G401 (cell line): Measurements from ENCODE around the gene LENG1. TPM values are rescaled to one million over a fixed set of nuclear protein-coding genes. Genes with fewer than 3 reads are reported as not detected.
A peak's percentile ranks its signal among the peaks of the same experiment; 100 is the strongest.
"Not testable (repeated sequence)": the region's sequence is repeated elsewhere in the genome, so short reads cannot be mapped to it uniquely, and the experiment has no call there.

Source experiments
- DNase-seq: peaks from one replicate; pipeline ENCODE4 v3.0.0-alpha.2; 2015; ENCODE audit warnings: low spot score
- in situ Hi-C: cut with HindIII; loops from 2 replicates; pipeline ENCODE4 v1.10.0; 2016; ENCODE audit warnings: low sequenced_read_pairs, mixed read lengths
- total RNA-seq: library from RNA; depleted of rRNA; stranded (reverse); fragments of >200 nt; shearing (Covaris generic); gene quantifications from 2 replicates; pipeline ENCODE4 v1.2.3, GENCODE V29; 2014

Gene LENG1
- total RNA-seq, 1 experiment from 2014 or later, result 7.3 TPM

- in situ Hi-C loops, result no loop called here
- DNase-seq, result peak; percentile 25
Observed at GRCh38 chr19:54191011-54191810, 31.7 kb upstream of the LENG1 start, which contains the start of gene TSEN34. Gene TSEN34 (plus strand): TSS chr19:54191308. CDS start chr19:54191365, 57 bp downstream.

GRCh38 chr19:54190503-54191010, 31.0 kb upstream of the LENG1 start:
- peak; percentile 100 for DNase-seq
- in situ Hi-C loops, result no loop called here

- in situ Hi-C loops, result no loop called here
- DNase-seq, result peak; percentile 100
Observed at GRCh38 chr19:54189735-54190502, 30.4 kb upstream of the LENG1 start.

DNA sequence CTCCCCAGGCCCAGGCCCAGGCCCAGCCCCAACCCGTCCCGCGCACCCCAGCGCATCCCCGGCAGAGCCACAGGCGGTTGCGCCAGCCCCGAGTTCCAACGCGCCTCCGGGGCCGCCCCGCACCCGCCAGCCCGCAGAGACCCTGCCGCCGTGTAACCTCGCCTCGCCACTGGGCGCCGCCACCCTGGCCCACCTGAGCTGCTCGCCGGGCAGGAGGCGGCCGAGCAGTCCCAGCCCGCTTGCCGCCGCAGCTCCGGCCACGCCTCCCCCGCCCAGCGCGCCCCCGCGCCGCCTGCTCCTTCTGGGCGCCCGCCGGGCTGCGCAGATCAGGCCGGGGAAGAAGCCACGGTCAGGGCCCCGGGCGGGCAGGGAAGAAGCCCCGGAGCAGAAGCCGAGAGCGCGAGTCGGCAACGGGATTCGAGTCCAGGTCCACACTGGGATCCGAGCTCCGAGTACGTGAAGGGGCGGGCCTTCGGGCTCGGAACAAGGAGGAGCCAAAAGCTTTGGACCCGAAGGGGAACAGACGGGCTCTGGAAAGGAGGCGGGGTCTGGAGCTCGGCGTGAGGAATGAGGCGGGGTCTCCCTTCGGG, 29.7 kb upstream of the LENG1 start, which contains the start of gene MBOAT7:
MBOAT7 (minus strand) TSS at position 436 of the 590 bp plus-strand sequence. CDS start 1,072 bp downstream, outside the sequence.
- in situ Hi-C loops, result no loop called here
- no peak for DNase-seq

GRCh38 chr19:54188215-54188871, 28.8 kb upstream of the LENG1 start:
- in situ Hi-C loops, result no loop called here
- DNase-seq, result no peak

DNA sequence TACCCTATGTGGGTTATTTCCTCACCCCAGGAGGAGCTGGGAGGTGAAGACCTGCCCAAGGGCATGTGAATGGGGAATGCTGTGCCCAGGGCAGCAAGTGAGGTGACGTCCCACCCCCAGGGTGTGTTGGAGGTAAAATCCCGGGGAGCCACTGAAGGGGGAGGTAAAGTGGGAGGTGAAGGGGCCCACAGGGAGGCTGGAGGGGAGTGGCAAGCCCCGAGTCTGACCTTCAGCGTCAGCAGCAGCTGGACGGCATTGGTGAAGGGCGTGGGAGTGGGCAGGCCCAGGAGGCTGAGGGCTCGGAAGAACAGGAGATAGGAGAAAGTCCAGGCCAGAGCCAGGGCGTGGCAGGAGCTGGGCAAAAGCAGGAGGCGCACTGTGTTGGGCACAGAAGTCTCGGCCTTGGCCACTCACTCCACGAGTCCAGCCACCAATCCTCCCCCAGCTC, 27.4 kb upstream of the LENG1 start:
- DNase-seq, result no peak
- in situ Hi-C loops, result no loop called here

DNA sequence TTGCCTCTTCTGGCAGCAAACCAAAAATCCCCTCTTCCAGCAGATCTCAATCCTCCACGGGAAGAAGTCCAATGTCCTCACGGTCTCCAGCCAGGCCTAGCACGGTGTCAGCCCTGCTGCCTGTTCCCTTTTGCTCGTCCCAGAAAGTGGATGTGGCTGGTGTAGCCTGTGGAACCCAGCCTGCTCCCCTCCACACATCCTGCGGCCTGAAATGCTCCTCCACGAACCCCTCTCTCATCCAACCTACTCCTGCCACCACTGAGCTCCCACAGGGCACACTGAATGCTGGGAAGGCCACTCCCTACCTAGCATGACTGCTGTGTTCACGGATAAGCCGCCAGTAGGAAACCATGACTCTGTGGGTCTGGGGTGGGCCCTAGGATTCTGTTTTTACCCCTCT, 26.8 kb upstream of the LENG1 start:
- in situ Hi-C loops, result no loop called here
- no peak for DNase-seq

DNA sequence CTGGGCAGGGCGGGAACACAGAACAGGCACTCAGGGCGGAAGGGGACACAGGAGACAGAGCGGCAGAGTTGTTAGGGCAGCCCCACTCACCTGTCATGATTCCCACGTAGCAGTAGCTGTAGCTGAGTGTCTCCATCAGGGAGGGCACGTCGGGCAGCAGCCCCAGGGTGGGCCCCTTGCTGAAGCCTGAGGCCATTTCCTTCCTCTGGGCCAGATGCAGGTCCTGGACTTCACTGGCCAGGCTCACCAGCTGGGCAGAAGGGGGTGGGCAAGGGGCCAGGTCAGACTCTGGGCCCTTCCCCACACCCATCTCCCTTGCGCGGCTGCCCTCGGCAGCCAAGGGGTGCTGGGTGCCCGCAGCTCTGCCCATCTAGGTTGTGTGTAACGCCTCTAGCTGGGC, 23.9 kb upstream of the LENG1 start:
- in situ Hi-C loops, result no loop called here
- no peak for DNase-seq

GRCh38 chr19:54181894-54182293, 22.4 kb upstream of the LENG1 start:
- in situ Hi-C loops, DNase-seq: not testable (repeated sequence)

- in situ Hi-C loops, result no loop called here
- DNase-seq, result no peak
Observed at GRCh38 chr19:54180691-54181091, 21.2 kb upstream of the LENG1 start.

GRCh38 chr19:54179921-54180461, 20.5 kb upstream of the LENG1 start:
- DNase-seq, result peak; percentile 58
- in situ Hi-C loops, result no loop called here

- in situ Hi-C loops, result no loop called here
- DNase-seq, result no peak
Observed at GRCh38 chr19:54179262-54179852, 19.8 kb upstream of the LENG1 start.

DNA sequence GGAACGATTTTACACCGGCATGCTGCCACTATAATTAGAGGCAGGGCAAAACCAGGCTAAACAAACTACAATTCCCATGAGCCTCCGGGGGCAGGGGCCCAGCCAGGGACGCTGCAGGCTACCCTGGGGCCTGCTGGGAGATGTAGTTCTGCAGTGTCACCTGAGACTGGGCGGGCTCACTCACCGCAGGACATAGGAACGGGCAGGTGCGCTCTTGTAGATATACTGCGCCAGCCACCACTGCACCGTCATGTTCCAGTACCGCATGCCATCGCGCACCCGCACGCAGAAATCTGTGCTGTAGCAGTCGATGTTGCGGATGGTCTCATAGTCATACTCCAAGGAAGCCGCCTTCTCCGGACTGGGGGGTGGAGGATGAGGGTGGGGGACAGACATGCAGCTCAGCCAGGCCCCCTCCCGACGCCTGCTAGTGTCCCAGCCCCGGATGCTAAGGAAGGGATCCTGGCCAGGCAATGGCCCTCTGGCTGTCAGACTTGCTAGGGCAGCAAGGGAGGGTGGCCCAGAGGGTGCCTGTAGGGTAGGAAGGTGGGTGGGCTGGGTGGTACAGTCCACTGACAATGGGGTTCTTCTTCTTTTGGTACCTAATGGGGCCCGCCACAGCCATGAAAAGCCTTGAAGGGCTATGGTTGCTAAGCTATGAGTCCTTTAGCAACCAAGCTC, 19.2 kb upstream of the LENG1 start:
- peak; percentile 64 for DNase-seq
- in situ Hi-C loops, result no loop called here

- in situ Hi-C loops, result no loop called here
Observed at GRCh38 chr19:54173951-54174834, 14.7 kb upstream of the LENG1 start.

DNA sequence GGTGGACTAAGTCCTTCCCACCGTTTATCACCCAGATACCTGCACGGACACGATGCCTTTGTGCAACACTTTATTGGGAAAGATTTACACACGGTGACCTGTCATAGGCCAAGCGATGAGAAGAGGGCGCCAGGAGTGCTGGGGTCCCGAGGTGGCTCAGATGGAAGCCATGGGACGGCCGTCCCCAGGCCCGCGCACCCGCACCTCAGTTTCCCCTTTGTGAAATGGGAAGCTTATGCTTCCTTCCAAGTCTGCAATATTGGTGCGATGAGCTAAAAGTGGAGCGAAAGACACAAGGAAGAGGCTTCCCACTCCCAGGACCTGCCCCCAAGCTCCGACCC, 13.8 kb upstream of the LENG1 start:
- no peak for DNase-seq
- in situ Hi-C loops, result no loop called here

More at GRCh38 chr19:54173951-54174834, 14.7 kb upstream of the LENG1 start:
- no peak for DNase-seq

GRCh38 chr19:54172471-54173358, 13.2 kb upstream of the LENG1 start, which contains the start of gene TMC4:
Gene TMC4 (minus strand): TSS chr19:54173160. CDS start chr19:54173117, 43 bp downstream.
- no peak for DNase-seq
- in situ Hi-C loops, result no loop called here
